GM12878 (cell line): Measurements from ENCODE around the gene NFE2L3. TPM values are rescaled to one million over a fixed set of nuclear protein-coding genes. Genes with fewer than 3 reads are reported as not detected.

Experiments used
- BACH1 ChIP-seq: fragments of 450-650 bp; IDR thresholded peaks from 2 replicates; pipeline ENCODE4 v1.6.1; 2017; ENCODE audit warnings: mild to moderate bottlenecking, borderline replicate concordance
- BCLAF1 ChIP-seq: fragments of 450-650 bp; IDR thresholded peaks from 2 replicates; pipeline ENCODE4 v1.6.1; 2017; ENCODE audit warnings: antibody characterized with exemption, mild to moderate bottlenecking, moderate library complexity
- CREB1 ChIP-seq: IDR thresholded peaks from 2 replicates; pipeline ENCODE4 v1.6.1; 2012; ENCODE audit warnings: low read depth, mild to moderate bottlenecking, inconsistent platforms
- CREM ChIP-seq: IDR thresholded peaks from 2 replicates; pipeline ENCODE4 v1.6.1; 2014; ENCODE audit warnings: antibody characterized with exemption, low read depth
- ETV6 ChIP-seq, 2 experiments: fragments of 450-650 bp in 1 of 2; IDR thresholded peaks in 1 of 2; conservative IDR thresholded peaks in 1 of 2; 2 replicates each; pipeline ENCODE4 v1.6.1; 2014; ENCODE audit warnings: antibody characterized with exemption in 1 of 2, borderline replicate concordance in 1 of 2, low read depth in 1 of 2, mild to moderate bottlenecking in 1 of 2, moderate library complexity in 1 of 2
- POLR2AphosphoS5 ChIP-seq: IDR thresholded peaks from 2 replicates; pipeline ENCODE4 v1.6.1; 2011; ENCODE audit warnings: mild to moderate bottlenecking, low read length, inconsistent platforms
- RAD21 ChIP-seq: IDR thresholded peaks from 2 replicates; pipeline ENCODE4 v1.6.1; 2011; ENCODE audit warnings: mild to moderate bottlenecking, low read depth, low read length, moderate library complexity; ENCODE audit not compliant: insufficient read depth
- RFX5 ChIP-seq: IDR thresholded peaks from 2 replicates; pipeline ENCODE4 v1.6.1; 2011; ENCODE audit warnings: low read depth, low read length, improper control_type of control experiment
- ZBTB40 ChIP-seq: fragments of 450-650 bp; IDR thresholded peaks from 2 replicates; pipeline ENCODE4 v1.6.1; 2016; ENCODE audit warnings: mild to moderate bottlenecking, moderate library complexity, borderline replicate concordance
- ZNF384 ChIP-seq: IDR thresholded peaks from 2 replicates; pipeline ENCODE4 v1.6.1; 2012; ENCODE audit warnings: low read depth, mild to moderate bottlenecking, low read length, improper control_type of control experiment, borderline replicate concordance
- polyA plus RNA-seq, 11 experiments: library from polyadenylated mRNA; depleted of rRNA in 4 of 11; unstranded in 6 of 11; stranded (reverse) in 5 of 11; fragments of >200 nt; fragmentation: Nextera tagmentation in 4 of 11; fragmentation: Illumina TruSeq in 1 of 11; extraction: Ambion mirVana in 4 of 11; extraction: Trizol in 1 of 11; gene quantifications; 1 replicate in 1 of 11; 2 replicates in 10 of 11; pipeline versions ENCODE4 v1.2.1 to v1.2.3, GENCODE V29; 2011 to 2016; ENCODE audit warnings: inconsistent platforms in 2 of 11, missing spikeins in 2 of 11, low read depth in 1 of 11
- total RNA-seq, 4 experiments: library from RNA; depleted of rRNA in 3 of 4; stranded (reverse); fragments of >200 nt in 3 of 4; fragmentation: Illumina TruSeq in 1 of 4; extraction: Trizol in 1 of 4; gene quantifications; 2 replicates each; pipeline versions ENCODE4 v1.2.1 to v1.2.3, GENCODE V29; 2013 to 2021

The NFE2L3 gene
- total and polyA plus RNA-seq, 10 of the 15 experiments (the other 5 are each of a cell fraction or from before 2014, with no cell fraction given), result 4.4 to 34.9 (median 13.0) TPM

DNA sequence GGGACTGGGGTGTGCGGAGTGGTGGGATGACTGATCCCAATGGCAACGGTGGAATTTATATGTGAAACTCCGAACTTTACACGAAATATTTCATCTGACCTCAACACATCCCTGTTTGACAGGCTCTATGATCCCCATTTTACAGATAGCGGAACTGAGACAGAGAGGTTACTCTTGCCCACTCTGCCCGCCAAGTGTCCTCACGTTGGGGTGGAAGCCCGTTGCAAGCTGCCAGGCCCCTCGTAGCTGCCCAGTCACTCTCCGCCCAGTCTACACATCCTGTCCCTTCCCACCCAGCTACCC, 397 bp upstream of the NFE2L3 start (continued):
- TF ChIP-seq ZBTB40 (0 out of 2 replicates have a peak, but pooled peaks have one; percentile 30), CREM (no peak), ETV6 (conservative IDR thresholded peaks at IDR 0.05 in 1 of 2, IDR thresholded peaks at IDR 0.05 in 1 of 2; ENCODE audit: borderline replicate concordance in 1 of 2, low read depth in 1 of 2) (no peak), RFX5 (no peak), ZNF384 (no peak), POLR2AphosphoS5 (no peak), BCLAF1 (no peak), RAD21 (no peak), CREB1 (0 out of 2 replicates have a peak, but pooled peaks have one; percentile 24), BACH1 (no peak)
